Measurements from ENCODE around the gene IFNB1. TPM values are rescaled to one million over a fixed set of nuclear protein-coding genes. Genes with fewer than 3 reads are reported as not detected.

The IFNB1 gene
- total RNA-seq, 1 experiment from 2014 or later, result not detected

DNA sequence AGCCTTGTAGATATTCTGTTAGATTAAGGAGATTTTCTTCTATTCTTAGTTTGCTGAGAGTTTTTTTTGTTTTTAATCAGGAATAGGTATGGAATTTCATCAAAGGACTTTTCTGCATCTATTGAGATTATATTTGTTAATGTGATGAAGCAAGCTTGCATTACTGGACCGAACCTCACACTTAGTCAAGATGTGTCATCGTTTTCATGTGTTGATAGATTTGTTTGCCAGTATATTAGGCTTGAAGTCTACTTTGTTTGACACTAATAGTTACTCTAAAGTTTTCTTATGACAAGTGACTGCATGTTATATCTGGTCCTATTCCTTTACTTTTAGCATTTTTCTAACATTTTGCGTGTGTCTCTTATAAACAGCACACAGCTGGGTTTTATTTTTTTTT, 33.9 kb downstream of the IFNB1 start:
- no peaks in the 10 kb centered on the region for H3K9me3 ChIP-seq (ENCODE audit: control insufficient read depth, low read depth, low read length)
- H3K56ac ChIP-seq (ENCODE audit: insufficient read length, low read depth, low read length), result no peak overlapping the region
- H3K27ac Mint-ChIP-seq, result no peak overlapping the region
- no peak overlapping the region for H3K9ac ChIP-seq (ENCODE audit: extremely low read depth, insufficient read length, low read length)
- H3K4me2 ChIP-seq (ENCODE audit: insufficient read depth, insufficient read length, low read length), result no peak overlapping the region
- no peaks in the 10 kb centered on the region for H3K27me3 Mint-ChIP-seq (ENCODE audit: low read depth)
- H4K91ac ChIP-seq (ENCODE audit: insufficient read length, low read depth, low read length), result no peak overlapping the region
- no peak overlapping the region for H4K5ac ChIP-seq (ENCODE audit: insufficient read length, low read depth, low read length)
- no peaks in the 10 kb centered on the region for H3K23me2 ChIP-seq (ENCODE audit: insufficient read length, low read depth, low read length, poor library complexity, severe bottlenecking)
- H3T11ph ChIP-seq (ENCODE audit: low read length), result no peak overlapping the region
- H3K4ac ChIP-seq (ENCODE audit: low read depth, low read length), result no peak overlapping the region
- H3K79me1 ChIP-seq (ENCODE audit: insufficient read depth, low read depth, low read length, poor library complexity, severe bottlenecking), result no peaks in the 10 kb centered on the region
- H3K27ac ChIP-seq (ENCODE audit: insufficient read length, low read depth, low read length), result no peak overlapping the region
- H3K4me1 ChIP-seq (ENCODE audit: insufficient read depth, low read length), result no peaks in the 10 kb centered on the region
- H3K79me2 ChIP-seq (ENCODE audit: insufficient read depth, low read length), result no peaks in the 10 kb centered on the region
- H2AK5ac ChIP-seq (ENCODE audit: insufficient read length, low read length), result no peak overlapping the region
- H3K18ac ChIP-seq (ENCODE audit: insufficient read length, low read depth, low read length), result no peak overlapping the region
- no peaks in the 10 kb centered on the region for H4K20me1 ChIP-seq (ENCODE audit: control insufficient read depth, insufficient read depth, insufficient read length)
- H2BK12ac ChIP-seq (ENCODE audit: insufficient read length, low read depth, low read length), result no peak overlapping the region
- no peak overlapping the region for H2BK5ac ChIP-seq (ENCODE audit: insufficient read length, low read length)
- no peak for DNase-seq
- H4K8ac ChIP-seq (replicated peaks; ENCODE audit: insufficient read length, low read depth, low read length), result no peak overlapping the region
- no peak overlapping the region for H2BK120ac ChIP-seq (ENCODE audit: low read depth, low read length, poor library complexity, severe bottlenecking)
- no CpG with 5 or more reads among the region's 3 CpGs for WGBS (ENCODE audit: extremely low coverage, insufficient read length, low lambda C conversion rate)
- H3K23ac ChIP-seq (ENCODE audit: insufficient read length, low read depth, low read length), result no peak overlapping the region
- no peaks in the 10 kb centered on the region for H3K36me3 Mint-ChIP-seq (ENCODE audit: insufficient read depth in 1 of 3, low read depth in 3 of 3)
- H3K4me1 Mint-ChIP-seq, result peaks cover 3% of the 10 kb centered on the region in 2 experiments; a peak in 2 of 4 replicates
- no peaks in the 10 kb centered on the region for H3K27me3 ChIP-seq (ENCODE audit: insufficient read depth, low read length)
- TF ChIP-seq, protein P1, sequence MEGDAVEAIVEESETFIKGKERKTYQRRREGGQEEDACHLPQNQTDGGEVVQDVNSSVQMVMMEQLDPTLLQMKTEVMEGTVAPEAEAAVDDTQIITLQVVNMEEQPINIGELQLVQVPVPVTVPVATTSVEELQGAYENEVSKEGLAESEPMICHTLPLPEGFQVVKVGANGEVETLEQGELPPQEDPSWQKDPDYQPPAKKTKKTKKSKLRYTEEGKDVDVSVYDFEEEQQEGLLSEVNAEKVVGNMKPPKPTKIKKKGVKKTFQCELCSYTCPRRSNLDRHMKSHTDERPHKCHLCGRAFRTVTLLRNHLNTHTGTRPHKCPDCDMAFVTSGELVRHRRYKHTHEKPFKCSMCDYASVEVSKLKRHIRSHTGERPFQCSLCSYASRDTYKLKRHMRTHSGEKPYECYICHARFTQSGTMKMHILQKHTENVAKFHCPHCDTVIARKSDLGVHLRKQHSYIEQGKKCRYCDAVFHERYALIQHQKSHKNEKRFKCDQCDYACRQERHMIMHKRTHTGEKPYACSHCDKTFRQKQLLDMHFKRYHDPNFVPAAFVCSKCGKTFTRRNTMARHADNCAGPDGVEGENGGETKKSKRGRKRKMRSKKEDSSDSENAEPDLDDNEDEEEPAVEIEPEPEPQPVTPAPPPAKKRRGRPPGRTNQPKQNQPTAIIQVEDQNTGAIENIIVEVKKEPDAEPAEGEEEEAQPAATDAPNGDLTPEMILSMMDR (conservative IDR thresholded peaks at IDR 0.05), result no peak
- H3K14ac ChIP-seq (ENCODE audit: insufficient read depth, low read length), result no peak overlapping the region
- no peak overlapping the region for H2BK20ac ChIP-seq (ENCODE audit: low read depth, low read length, poor library complexity, severe bottlenecking)
- no peak overlapping the region for H2AFZ ChIP-seq (ENCODE audit: low read length)
- H2BK15ac ChIP-seq (ENCODE audit: low read depth, low read length), result no peak overlapping the region
- no peak overlapping the region for H3K4me3 Mint-ChIP-seq
- no peaks in the 10 kb centered on the region for H3K9me3 Mint-ChIP-seq

Measured in H9 (cell line).